ENCODE results near the gene PMM1. TPM values are rescaled to one million over a fixed set of nuclear protein-coding genes. Genes with fewer than 3 reads are reported as not detected.
"Not testable (repeated sequence)": the region's sequence is repeated elsewhere in the genome, so short reads cannot be mapped to it uniquely, and the experiment has no call there.

Gene PMM1
- total RNA-seq, 2 donors from 2014 or later: 49.3 to 53.2 TPM

DNA sequence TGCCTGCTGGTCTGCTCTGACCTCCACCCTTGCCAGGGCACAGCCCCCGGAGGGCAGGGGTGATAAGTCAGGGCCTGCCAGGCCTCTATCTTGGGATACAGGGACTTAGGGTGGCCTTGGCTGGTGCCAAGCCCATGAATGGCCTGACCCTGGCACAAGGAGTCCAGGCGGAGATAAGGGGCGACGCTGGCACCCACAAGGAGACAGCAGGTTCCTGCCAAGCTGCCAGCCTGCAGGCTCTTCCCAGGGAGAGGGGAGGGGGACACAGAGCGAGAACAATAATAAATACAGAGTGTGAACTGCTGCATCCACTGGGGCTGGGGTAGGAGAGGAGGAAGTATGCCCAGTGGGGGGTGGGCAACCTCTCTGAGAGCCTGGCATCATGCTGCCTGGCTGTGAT, 27.9 kb downstream of the PMM1 start:
- H3K9me3 ChIP-seq: no peaks in the 10 kb centered on the region
- no peak overlapping the region for H3K4me3 ChIP-seq
- no peak overlapping the region for H3K9ac ChIP-seq (ENCODE audit: low read depth in 2 of 2, low read length in 2 of 2)
- H3K4me1 ChIP-seq: no peaks in the 10 kb centered on the region
- no peak for DNase-seq
- TF ChIP-seq CTCF (IDR thresholded peaks at IDR 0.05): no peak
- no peaks in the 10 kb centered on the region for H3K36me3 ChIP-seq
- intact Hi-C loops (cut with DNase I): no loop called here
- no peak overlapping the region for H3K27ac ChIP-seq
- no peaks in the 10 kb centered on the region for H3K27me3 ChIP-seq

DNA sequence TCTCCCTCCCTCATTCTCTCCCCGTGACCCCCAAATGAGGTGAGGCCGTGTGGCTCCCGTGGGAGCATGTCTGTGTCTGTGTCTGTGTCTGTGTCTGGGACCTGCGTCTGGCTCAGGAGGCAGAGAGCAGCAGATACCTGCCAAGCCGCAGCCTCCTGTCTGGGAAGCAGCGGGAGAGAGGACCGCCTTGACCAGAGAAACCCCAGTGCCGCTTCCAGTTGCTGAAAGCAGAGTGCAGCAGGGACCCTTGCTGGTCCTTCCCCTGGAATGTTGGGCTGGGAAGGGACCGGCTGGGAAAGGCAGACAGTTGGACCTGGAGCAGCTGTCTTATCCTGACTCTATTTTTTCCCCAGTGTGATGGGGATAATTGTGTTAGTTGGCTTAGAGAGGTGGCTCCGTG, 28.3 kb downstream of the PMM1 start:
- Histone ChIP-seq H3K27ac (no peak overlapping the region), H3K36me3 (no peaks in the 10 kb centered on the region), H3K4me1 (no peaks in the 10 kb centered on the region), H3K9ac (ENCODE audit: low read depth in 2 of 2, low read length in 2 of 2) (no peak overlapping the region), H3K4me3 (no peak overlapping the region), H3K9me3 (no peaks in the 10 kb centered on the region), H3K27me3 (no peaks in the 10 kb centered on the region)
- intact Hi-C loops (cut with DNase I): no loop called here
- no peak for DNase-seq
- no peak for TF ChIP-seq CTCF (IDR thresholded peaks at IDR 0.05)

GRCh38 chr22:41560095-41560471, 29.6 kb downstream of the PMM1 start:
- TF ChIP-seq CTCF (IDR thresholded peaks at IDR 0.05): no peak
- Histone ChIP-seq H3K9me3 (no peaks in the 10 kb centered on the region), H3K36me3 (no peaks in the 10 kb centered on the region), H3K9ac (ENCODE audit: low read depth in 2 of 2, low read length in 2 of 2) (no peak overlapping the region), H3K4me1 (no peaks in the 10 kb centered on the region), H3K27me3 (no peaks in the 10 kb centered on the region), H3K27ac (no peak overlapping the region), H3K4me3 (no peak overlapping the region)
- no peak for DNase-seq
- intact Hi-C loops (cut with DNase I): no loop called here

DNA sequence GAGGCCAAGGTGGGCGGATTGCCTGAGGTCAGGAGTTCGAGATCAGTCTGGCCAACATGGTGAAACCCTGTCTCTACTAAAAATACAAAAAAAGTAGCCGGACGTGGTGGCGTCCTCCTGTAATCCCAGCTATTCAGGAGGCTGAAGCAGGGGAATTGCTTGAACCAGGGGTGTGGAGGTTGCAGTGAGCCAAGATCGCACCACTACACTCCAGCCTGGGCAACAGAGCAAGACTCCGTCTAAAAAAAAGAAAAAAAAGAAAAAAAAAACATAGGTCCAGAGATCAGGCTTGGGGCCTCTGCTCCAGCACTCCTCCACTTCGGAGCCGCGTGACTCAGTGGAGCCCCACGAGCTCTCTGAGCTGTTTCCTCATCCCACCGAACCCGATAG, 31.4 kb downstream of the PMM1 start:
- H3K4me3 ChIP-seq; DNase-seq; H3K4me1 ChIP-seq; H3K27me3 ChIP-seq; H3K36me3 ChIP-seq; H3K9ac ChIP-seq (ENCODE audit: low read depth in 2 of 2, low read length in 2 of 2); intact Hi-C loops (cut with DNase I); H3K27ac ChIP-seq; H3K9me3 ChIP-seq: not testable (repeated sequence)

GRCh38 chr22:41557401-41558240, 32.0 kb downstream of the PMM1 start:
- no peaks in the 10 kb centered on the region for H3K27me3 ChIP-seq
- no peak for TF ChIP-seq CTCF (IDR thresholded peaks at IDR 0.05)
- H3K4me3 ChIP-seq: no peak overlapping the region
- peak; percentile 64 for DNase-seq
- intact Hi-C loops (cut with DNase I): no loop called here
- H3K9me3 ChIP-seq: no peaks in the 10 kb centered on the region
- H3K27ac ChIP-seq: peak overlapping the region; percentile 40
- no peak overlapping the region for H3K9ac ChIP-seq (ENCODE audit: low read depth in 2 of 2, low read length in 2 of 2)
- H3K4me1 ChIP-seq: no peaks in the 10 kb centered on the region
- no peaks in the 10 kb centered on the region for H3K36me3 ChIP-seq

DNA sequence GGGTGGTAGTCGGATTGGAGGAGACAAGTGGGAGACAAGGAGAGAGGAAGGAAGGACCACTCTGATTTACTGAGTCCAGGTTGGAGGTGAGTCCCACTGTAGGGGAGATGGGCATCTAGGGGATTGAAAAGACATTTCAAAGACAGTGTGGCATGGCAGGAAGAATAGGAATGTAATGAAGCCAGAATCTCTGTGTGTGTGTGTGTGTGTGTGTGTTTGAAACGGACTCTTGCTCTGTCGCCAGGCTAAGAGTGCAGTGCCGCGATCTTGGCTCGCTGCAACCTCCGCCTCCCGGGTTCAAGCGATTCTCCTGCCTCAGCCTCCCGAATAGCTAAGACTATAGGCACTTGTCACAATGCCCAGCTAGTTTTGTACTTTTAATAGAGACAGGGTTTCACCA, 33.1 kb downstream of the PMM1 start:
- Histone ChIP-seq H3K27me3 (no peaks in the 10 kb centered on the region), H3K27ac (no peak overlapping the region), H3K4me3 (no peak overlapping the region), H3K4me1 (no peaks in the 10 kb centered on the region), H3K36me3 (no peaks in the 10 kb centered on the region), H3K9me3 (no peaks in the 10 kb centered on the region), H3K9ac (ENCODE audit: low read depth in 2 of 2, low read length in 2 of 2) (no peak overlapping the region)
- TF ChIP-seq CTCF (IDR thresholded peaks at IDR 0.05): no peak
- intact Hi-C loops (cut with DNase I): no loop called here
- no peak for DNase-seq
